ENCODE measurements around the gene GOSR2.

GRCh38 chr17:46931596-46931995, 8.6 kb downstream of the GOSR2 start:
- TF ChIP-seq REST (IDR thresholded peaks at IDR 0.05; ENCODE audit: insufficient read depth in 1 of 2, low read depth in 2 of 2, low read length in 2 of 2) (no peak), TAF1 (IDR thresholded peaks at IDR 0.05; ENCODE audit: borderline replicate concordance, insufficient read depth, low read length) (no peak), FOXP2 (optimal IDR thresholded peaks at IDR 0.05; ENCODE audit: borderline replicate concordance, extremely low read depth, extremely low read length, insufficient read depth) (no peak), POLR2AphosphoS5 (IDR thresholded peaks at IDR 0.05; ENCODE audit: low read depth, low read length) (no peak), SIN3A (IDR thresholded peaks at IDR 0.05; ENCODE audit: borderline replicate concordance, insufficient read depth, low read length) (no peak)
